SK-N-SH (cell line): ENCODE results near the gene SERPINB8. TPM values are rescaled to one million over a fixed set of nuclear protein-coding genes. Genes with fewer than 3 reads are reported as not detected.
A peak's percentile ranks its signal among the peaks of the same experiment; 100 is the strongest.

Source experiments
- CTCF ChIA-PET: fragments of 300-600, 350-600 bp; formaldehyde crosslinking; extraction: SDS; loops from one replicate; lab custom pipeline; 2021; lab: Yijun Ruan, JAX
- POLR2A ChIA-PET: fragments of 350-600 bp; sonication (Branson Sonifier 250); formaldehyde crosslinking; extraction: SDS; loops from one replicate; lab custom pipeline; 2020; ENCODE audit warnings: antibody characterized with exemption, inconsistent platforms; lab: Yijun Ruan, JAX
- DNase-seq: peaks from one replicate; pipeline ENCODE4 v3.0.0; 2012
- H2AFZ ChIP-seq: fragments of 200-600 bp; sonication (generic); 2 replicates; pipeline ENCODE4 v1.8.1; 2016; ENCODE audit warnings: antibody characterized with exemption, mild to moderate bottlenecking, low read depth
- H3F3A ChIP-seq: fragments of 200-600 bp; sonication (generic); replicated peaks from 2 replicates; pipeline ENCODE3; 2016; ENCODE audit warnings: antibody characterized with exemption, mild to moderate bottlenecking; ENCODE audit not compliant: insufficient read depth
- H3K27ac ChIP-seq, 2 experiments: fragments of 200-500 bp in 1 of 2; fragments of 200-600 bp in 1 of 2; sonication (Bioruptor generic) in 1 of 2; sonication (generic), shearing (Covaris generic) in 1 of 2; 2 replicates each; pipeline versions ENCODE4 v1.5.1 to v1.6.1; 2014 to 2016; ENCODE audit warnings: low read depth in 2 of 2, inconsistent platforms in 1 of 2, low read length in 1 of 2, mild to moderate bottlenecking in 1 of 2, mixed read lengths in 1 of 2
- H3K27me3 ChIP-seq: fragments of 200-600 bp; sonication (generic), shearing (Covaris generic); 2 replicates; pipeline ENCODE4 v1.6.1; 2016; ENCODE audit warnings: mixed run types; ENCODE audit not compliant: insufficient read depth
- H3K36me3 ChIP-seq, 2 experiments: fragments of 200-500 bp in 1 of 2; fragments of 200-600 bp in 1 of 2; sonication (Bioruptor generic) in 1 of 2; sonication (generic) in 1 of 2; replicated peaks in 1 of 2; 2 replicates each; pipeline versions ENCODE3 to v1.5.1; 2014 to 2016; ENCODE audit warnings: low read length in 1 of 2, mild to moderate bottlenecking in 1 of 2; ENCODE audit not compliant: insufficient read depth in 2 of 2, control insufficient read depth in 1 of 2
- H3K4me1 ChIP-seq, 2 experiments: fragments of 200-500 bp in 1 of 2; fragments of 200-600 bp in 1 of 2; sonication (Bioruptor generic) in 1 of 2; sonication (generic), shearing (Covaris generic) in 1 of 2; 2 replicates each; pipeline versions ENCODE4 v1.5.1 to v1.6.1; 2014 to 2016; ENCODE audit warnings: low read depth in 1 of 2, low read length in 1 of 2, mixed run types in 1 of 2; ENCODE audit not compliant: insufficient read depth in 2 of 2, control insufficient read depth in 1 of 2
- H3K4me2 ChIP-seq: fragments of 200-600 bp; sonication (generic), shearing (Covaris generic); 2 replicates; pipeline ENCODE4 v1.6.1; 2017; ENCODE audit warnings: mixed run types
- H3K4me3 ChIP-seq, 2 experiments: fragments of 200-500 bp in 1 of 2; fragments of 200-600 bp in 1 of 2; sonication (Bioruptor generic) in 1 of 2; sonication (generic), shearing (Covaris generic) in 1 of 2; 2 replicates each; pipeline versions ENCODE4 v1.5.1 to v1.8.1; 2014 to 2016; ENCODE audit warnings: low read depth in 2 of 2, inconsistent platforms in 1 of 2, low read length in 1 of 2, mild to moderate bottlenecking in 1 of 2, mixed read lengths in 1 of 2, moderate library complexity in 1 of 2
- H3K79me2 ChIP-seq: fragments of 200-600 bp; sonication (generic); 2 replicates; pipeline ENCODE4 v1.8.1; 2017; ENCODE audit warnings: mild to moderate bottlenecking; ENCODE audit not compliant: insufficient read depth
- H3K9ac ChIP-seq: fragments of 200-600 bp; sonication (generic); 2 replicates; pipeline ENCODE4 v1.6.1; 2017; ENCODE audit warnings: mixed run types
- H3K9me2 ChIP-seq: fragments of 200-600 bp; sonication (generic); 2 replicates; pipeline ENCODE4 v1.6.1; 2017; ENCODE audit warnings: mixed run types
- H3K9me3 ChIP-seq: fragments of 200-600 bp; sonication (generic); 2 replicates; pipeline ENCODE4 v1.6.1; 2017; ENCODE audit warnings: mixed run types, mild to moderate bottlenecking, moderate library complexity
- H4K20me1 ChIP-seq: fragments of 200-600 bp; sonication (generic); 2 replicates; pipeline ENCODE4 v1.6.1; 2017; ENCODE audit warnings: mild to moderate bottlenecking, mixed run types; ENCODE audit not compliant: insufficient read depth
- ELF1 ChIP-seq: IDR thresholded peaks from 2 replicates; pipeline ENCODE4 v1.4.0; 2012
- FOXM1 ChIP-seq: IDR thresholded peaks from 2 replicates; pipeline ENCODE4 v1.4.0; 2012; ENCODE audit warnings: low read depth, mild to moderate bottlenecking
- GABPA ChIP-seq: IDR thresholded peaks from 2 replicates; pipeline ENCODE4 v1.4.0; 2012; ENCODE audit warnings: low read depth, mild to moderate bottlenecking
- GATA2 ChIP-seq: sonication (generic); formaldehyde crosslinking; IDR thresholded peaks from 2 replicates; pipeline ENCODE4 v1.5.0; 2020; ENCODE audit warnings: mild to moderate bottlenecking, missing genetic modification reagents
- IRF3 ChIP-seq: fragments of 150-350 bp; IDR thresholded peaks from 2 replicates; pipeline ENCODE4 v1.6.1; 2016; ENCODE audit warnings: mild to moderate bottlenecking, low read depth, low read length
- JUND ChIP-seq: IDR thresholded peaks from 2 replicates; pipeline ENCODE4 v1.4.0; 2012
- MEF2A ChIP-seq: IDR thresholded peaks from 2 replicates; pipeline ENCODE4 v1.4.0; 2012; ENCODE audit warnings: low read depth, borderline replicate concordance
- MXI1 ChIP-seq: IDR thresholded peaks from 2 replicates; pipeline ENCODE4 v1.6.1; 2012; ENCODE audit warnings: mild to moderate bottlenecking, low read depth, low read length, improper control_type of control experiment
- POLR2AphosphoS5 ChIP-seq: IDR thresholded peaks from 2 replicates; pipeline ENCODE4 v1.6.1; 2012; ENCODE audit warnings: low read depth, low read length
- RAD21 ChIP-seq: IDR thresholded peaks from 2 replicates; pipeline ENCODE4 v1.6.1; 2012; ENCODE audit warnings: mild to moderate bottlenecking, low read length
- REST ChIP-seq: IDR thresholded peaks from 2 replicates; pipeline ENCODE4 v1.6.1; 2012; ENCODE audit warnings: mild to moderate bottlenecking, low read depth, low read length, moderate library complexity
- RXRA ChIP-seq: IDR thresholded peaks from 2 replicates; pipeline ENCODE4 v1.4.0; 2012; ENCODE audit warnings: low read depth, mild to moderate bottlenecking, borderline replicate concordance
- SMC3 ChIP-seq: IDR thresholded peaks from 2 replicates; pipeline ENCODE4 v1.6.1; 2012; ENCODE audit warnings: low read depth, low read length, improper control_type of control experiment
- TAF1 ChIP-seq: IDR thresholded peaks from 2 replicates; pipeline ENCODE4 v1.6.1; 2012; ENCODE audit warnings: low read depth, mild to moderate bottlenecking, low read length, moderate library complexity, borderline replicate concordance
- TEAD4 ChIP-seq: IDR thresholded peaks from 2 replicates; pipeline ENCODE4 v1.4.0; 2012; ENCODE audit warnings: mild to moderate bottlenecking, borderline replicate concordance; ENCODE audit not compliant: insufficient read depth
- USF2 ChIP-seq: fragments of 150-350 bp; IDR thresholded peaks from 2 replicates; pipeline ENCODE4 v1.6.1; 2017; ENCODE audit warnings: antibody characterized with exemption, low read length, low read depth, borderline replicate concordance
- WGBS: methylation state at CpG from one replicate; pipeline ENCODE4 v1.1.6; 2017; ENCODE audit warnings: low lambda C conversion rate; 5-methylcytosine and 5-hydroxymethylcytosine counted together
- polyA plus RNA-seq, 3 experiments: library from polyadenylated mRNA; depleted of rRNA; stranded (reverse); fragments of >200 nt; gene quantifications; 2 replicates each; pipeline ENCODE4 v1.2.3, GENCODE V29; 2012
- TF ChIP-seq, protein P1 (sequence below): fragments of 200-600 bp; sonication (generic); IDR thresholded peaks from 2 replicates; pipeline ENCODE4 v1.6.1; 2017; ENCODE audit warnings: antibody characterized with exemption, mild to moderate bottlenecking, moderate library complexity
- TF ChIP-seq, protein P2 (sequence below): IDR thresholded peaks from 2 replicates; pipeline ENCODE4 v1.4.0; 2012; ENCODE audit warnings: low read depth
- TF ChIP-seq, protein P3 (sequence below): IDR thresholded peaks from 2 replicates; pipeline ENCODE4 v1.4.0; 2012; ENCODE audit warnings: low read depth, borderline replicate concordance

The SERPINB8 gene
- polyA plus RNA-seq, 1 of the 3 experiments (the other 2 are of a cell fraction), result 3.4 TPM

- DNase-seq, result peak; percentile 64
- H3K9ac ChIP-seq, result no peak overlapping the region
- no peaks in the 10 kb centered on the region for H3K9me2 ChIP-seq
- CTCF ChIA-PET, result interaction anchor here (0.7 to 2.0 kb wide), 7 partner anchors 9 to 461 kb away, joined by 3 to 10 read pairs (median 6); no protein-coding TSS in a partner anchor
- no peaks in the 10 kb centered on the region for H4K20me1 ChIP-seq
- H2AFZ ChIP-seq, result peak overlapping the region; percentile 81; the same call in 1 of the 2 replicates
- no peaks in the 10 kb centered on the region; a peak in 2 of 4 replicates for H3K4me1 ChIP-seq
- H3K4me3 ChIP-seq, result peak overlapping the region in 1 of 2 experiments; percentile 40; a peak in 3 of 4 replicates
- H3K9me3 ChIP-seq, result no peaks in the 10 kb centered on the region
- H3K36me3 ChIP-seq, result no peaks in the 10 kb centered on the region
- POLR2A ChIA-PET, result no interaction called here
- peaks cover 7% of the 10 kb centered on the region for H3K79me2 ChIP-seq
- H3F3A ChIP-seq, result no peaks in the 10 kb centered on the region
- H3K27ac ChIP-seq, result no peak overlapping the region
- H3K27me3 ChIP-seq, result no peaks in the 10 kb centered on the region
- TF ChIP-seq IRF3, result no peak
- TF ChIP-seq RXRA, result no peak
- no peak for TF ChIP-seq POLR2AphosphoS5
- TF ChIP-seq GATA2 (CRISPR knock-in tag), result no peak
- no peak for TF ChIP-seq TEAD4
- TF ChIP-seq RAD21, result peak; percentile 75
- no peak for TF ChIP-seq MXI1
- peak; percentile 41; the same call in 1 of the 2 replicates for TF ChIP-seq ELF1
- TF ChIP-seq SMC3, result peak; percentile 45; the same call in 1 of the 2 replicates
- no peak for TF ChIP-seq JUND
- TF ChIP-seq, protein P1, sequence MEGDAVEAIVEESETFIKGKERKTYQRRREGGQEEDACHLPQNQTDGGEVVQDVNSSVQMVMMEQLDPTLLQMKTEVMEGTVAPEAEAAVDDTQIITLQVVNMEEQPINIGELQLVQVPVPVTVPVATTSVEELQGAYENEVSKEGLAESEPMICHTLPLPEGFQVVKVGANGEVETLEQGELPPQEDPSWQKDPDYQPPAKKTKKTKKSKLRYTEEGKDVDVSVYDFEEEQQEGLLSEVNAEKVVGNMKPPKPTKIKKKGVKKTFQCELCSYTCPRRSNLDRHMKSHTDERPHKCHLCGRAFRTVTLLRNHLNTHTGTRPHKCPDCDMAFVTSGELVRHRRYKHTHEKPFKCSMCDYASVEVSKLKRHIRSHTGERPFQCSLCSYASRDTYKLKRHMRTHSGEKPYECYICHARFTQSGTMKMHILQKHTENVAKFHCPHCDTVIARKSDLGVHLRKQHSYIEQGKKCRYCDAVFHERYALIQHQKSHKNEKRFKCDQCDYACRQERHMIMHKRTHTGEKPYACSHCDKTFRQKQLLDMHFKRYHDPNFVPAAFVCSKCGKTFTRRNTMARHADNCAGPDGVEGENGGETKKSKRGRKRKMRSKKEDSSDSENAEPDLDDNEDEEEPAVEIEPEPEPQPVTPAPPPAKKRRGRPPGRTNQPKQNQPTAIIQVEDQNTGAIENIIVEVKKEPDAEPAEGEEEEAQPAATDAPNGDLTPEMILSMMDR, result peak; percentile 97
- WGBS, result 42% methylated on average over 6 of the region's 6 CpGs
- H3K4me2 ChIP-seq, result peak overlapping the region; percentile 38
Measured at GRCh38 chr18:63979409-63979920, 9.6 kb downstream of the SERPINB8 start.

- Histone ChIP-seq H3K4me2 (peak overlapping the region; percentile 38), H3K4me1 (no peaks in the 10 kb centered on the region; a peak in 2 of 4 replicates), H2AFZ (peak overlapping the region; percentile 81), H3K9me2 (no peaks in the 10 kb centered on the region), H3K79me2 (peaks cover 4% of the 10 kb centered on the region), H4K20me1 (no peaks in the 10 kb centered on the region), H3K9me3 (no peaks in the 10 kb centered on the region), H3K4me3 (no peak overlapping the region), H3K36me3 (no peaks in the 10 kb centered on the region), H3K9ac (no peak overlapping the region), H3F3A (no peaks in the 10 kb centered on the region), H3K27ac (no peak overlapping the region), H3K27me3 (no peaks in the 10 kb centered on the region)
- no peak for DNase-seq
- ChIA-PET CTCF (interaction anchor here (0.7 to 2.0 kb wide), 7 partner anchors 8 to 462 kb away, joined by 3 to 10 read pairs (median 6); no protein-coding TSS in a partner anchor), POLR2A (no interaction called here)
- 71% methylated on average over 7 of the region's 7 CpGs for WGBS
- no peak for TF ChIP-seq GABPA
- no peak for TF ChIP-seq MEF2A
- no peak for TF ChIP-seq FOXM1
- TF ChIP-seq TAF1, result no peak
- no peak for TF ChIP-seq RXRA
- TF ChIP-seq, protein P2, sequence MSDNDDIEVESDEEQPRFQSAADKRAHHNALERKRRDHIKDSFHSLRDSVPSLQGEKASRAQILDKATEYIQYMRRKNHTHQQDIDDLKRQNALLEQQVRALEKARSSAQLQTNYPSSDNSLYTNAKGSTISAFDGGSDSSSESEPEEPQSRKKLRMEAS, result no peak
- TF ChIP-seq USF2, result no peak
- no peak for TF ChIP-seq POLR2AphosphoS5
- TF ChIP-seq RAD21, result no peak
- TF ChIP-seq, protein P3, sequence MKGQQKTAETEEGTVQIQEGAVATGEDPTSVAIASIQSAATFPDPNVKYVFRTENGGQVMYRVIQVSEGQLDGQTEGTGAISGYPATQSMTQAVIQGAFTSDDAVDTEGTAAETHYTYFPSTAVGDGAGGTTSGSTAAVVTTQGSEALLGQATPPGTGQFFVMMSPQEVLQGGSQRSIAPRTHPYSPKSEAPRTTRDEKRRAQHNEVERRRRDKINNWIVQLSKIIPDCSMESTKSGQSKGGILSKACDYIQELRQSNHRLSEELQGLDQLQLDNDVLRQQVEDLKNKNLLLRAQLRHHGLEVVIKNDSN, result no peak
- no peak for TF ChIP-seq REST
Measured at GRCh38 chr18:63980027-63980426, 10.1 kb downstream of the SERPINB8 start.
